Measurements from ENCODE around the gene BACH1. TPM values are rescaled to one million over a fixed set of nuclear protein-coding genes. Genes with fewer than 3 reads are reported as not detected.

Gene BACH1
- total and polyA plus RNA-seq, 7 donors: 9.8 to 115 (median 48.3) TPM

DNA sequence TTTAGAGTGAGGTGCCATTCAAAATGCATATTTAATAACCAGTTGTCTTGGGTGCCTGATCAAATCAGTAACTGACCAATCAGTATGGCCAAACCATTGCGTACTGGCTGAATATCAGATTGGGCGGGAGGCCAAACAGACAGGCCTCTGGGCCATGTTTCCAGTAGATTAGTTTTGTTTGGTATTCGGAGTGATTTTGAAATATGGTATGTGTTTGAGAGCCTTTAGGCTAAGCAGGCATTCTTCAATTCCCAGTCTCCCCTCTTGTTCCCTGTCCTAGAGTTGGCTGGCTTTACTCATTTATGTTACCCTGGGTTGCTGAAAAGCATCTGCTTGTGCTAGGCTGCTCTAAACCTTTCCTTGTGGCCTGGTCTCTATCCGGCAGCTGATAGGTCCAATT, 80.1 kb downstream of the BACH1 start:
- Histone ChIP-seq H3K4me3 (no peak overlapping the region), H3K36me3 (ENCODE audit: insufficient read depth in 1 of 2, low read depth in 1 of 2) (peaks cover 0 to 1% of the 10 kb centered on the region in 2 donors), H3K27me3 (ENCODE audit: insufficient read depth in 3 of 3, low read length in 2 of 3) (no peaks in the 10 kb centered on the region), H3K27ac (no peak overlapping the region), H3K9me3 (no peaks in the 10 kb centered on the region), H3K4me1 (peaks cover 6% of the 10 kb centered on the region)
- TF ChIP-seq, protein P1, sequence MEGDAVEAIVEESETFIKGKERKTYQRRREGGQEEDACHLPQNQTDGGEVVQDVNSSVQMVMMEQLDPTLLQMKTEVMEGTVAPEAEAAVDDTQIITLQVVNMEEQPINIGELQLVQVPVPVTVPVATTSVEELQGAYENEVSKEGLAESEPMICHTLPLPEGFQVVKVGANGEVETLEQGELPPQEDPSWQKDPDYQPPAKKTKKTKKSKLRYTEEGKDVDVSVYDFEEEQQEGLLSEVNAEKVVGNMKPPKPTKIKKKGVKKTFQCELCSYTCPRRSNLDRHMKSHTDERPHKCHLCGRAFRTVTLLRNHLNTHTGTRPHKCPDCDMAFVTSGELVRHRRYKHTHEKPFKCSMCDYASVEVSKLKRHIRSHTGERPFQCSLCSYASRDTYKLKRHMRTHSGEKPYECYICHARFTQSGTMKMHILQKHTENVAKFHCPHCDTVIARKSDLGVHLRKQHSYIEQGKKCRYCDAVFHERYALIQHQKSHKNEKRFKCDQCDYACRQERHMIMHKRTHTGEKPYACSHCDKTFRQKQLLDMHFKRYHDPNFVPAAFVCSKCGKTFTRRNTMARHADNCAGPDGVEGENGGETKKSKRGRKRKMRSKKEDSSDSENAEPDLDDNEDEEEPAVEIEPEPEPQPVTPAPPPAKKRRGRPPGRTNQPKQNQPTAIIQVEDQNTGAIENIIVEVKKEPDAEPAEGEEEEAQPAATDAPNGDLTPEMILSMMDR (IDR thresholded peaks at IDR 0.05): no peak
- ATAC-seq: no peak
- no peak for DNase-seq
- 86 to 95% (median 92%) methylated on average over 4 of the region's 4 CpGs for WGBS, 3 donors
- intact Hi-C loops (cut with DNase I): no loop called here

DNA sequence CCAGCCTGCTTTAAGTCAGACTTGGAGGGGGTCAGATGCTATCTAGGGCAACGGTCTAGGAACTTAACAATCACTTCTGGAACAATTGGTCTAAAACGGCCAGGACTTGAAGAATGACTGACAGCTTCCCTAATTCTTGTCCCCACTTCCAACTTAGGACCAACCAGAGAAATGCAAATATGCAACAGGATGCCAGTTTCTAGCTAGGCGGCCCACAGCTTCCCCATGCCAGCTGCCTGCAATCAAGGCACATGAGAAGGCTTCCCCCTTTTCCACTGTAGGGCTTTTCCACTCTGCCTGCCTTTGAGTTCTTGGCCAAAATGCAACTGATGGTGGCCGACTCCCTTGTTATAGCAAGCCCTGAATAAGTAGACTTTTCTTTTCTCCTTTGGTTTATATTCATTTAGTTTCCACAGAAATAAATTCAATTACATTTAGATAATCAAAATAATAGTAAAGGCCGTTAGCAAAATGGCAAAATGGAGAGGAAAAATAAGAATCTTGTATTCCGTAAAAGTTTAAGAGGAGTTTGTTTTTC, 80.9 kb downstream of the BACH1 start:
- intact Hi-C loops (cut with DNase I): no loop called here
- Histone ChIP-seq H3K9me3 (no peaks in the 10 kb centered on the region), H3K27me3 (ENCODE audit: insufficient read depth in 3 of 3, low read length in 2 of 3) (no peaks in the 10 kb centered on the region), H3K4me3 (no peak overlapping the region), H3K36me3 (ENCODE audit: insufficient read depth in 1 of 2, low read depth in 1 of 2) (no peaks in the 10 kb centered on the region), H3K4me1 (peaks cover 6% of the 10 kb centered on the region), H3K27ac (no peak overlapping the region)
- 88 to 94% (median 93%) methylated on average over 6 of the region's 6 CpGs for WGBS, 3 donors
- TF ChIP-seq, protein P1 (IDR thresholded peaks at IDR 0.05): no peak
- ATAC-seq (no peak), DNase-seq (no peak)

DNA sequence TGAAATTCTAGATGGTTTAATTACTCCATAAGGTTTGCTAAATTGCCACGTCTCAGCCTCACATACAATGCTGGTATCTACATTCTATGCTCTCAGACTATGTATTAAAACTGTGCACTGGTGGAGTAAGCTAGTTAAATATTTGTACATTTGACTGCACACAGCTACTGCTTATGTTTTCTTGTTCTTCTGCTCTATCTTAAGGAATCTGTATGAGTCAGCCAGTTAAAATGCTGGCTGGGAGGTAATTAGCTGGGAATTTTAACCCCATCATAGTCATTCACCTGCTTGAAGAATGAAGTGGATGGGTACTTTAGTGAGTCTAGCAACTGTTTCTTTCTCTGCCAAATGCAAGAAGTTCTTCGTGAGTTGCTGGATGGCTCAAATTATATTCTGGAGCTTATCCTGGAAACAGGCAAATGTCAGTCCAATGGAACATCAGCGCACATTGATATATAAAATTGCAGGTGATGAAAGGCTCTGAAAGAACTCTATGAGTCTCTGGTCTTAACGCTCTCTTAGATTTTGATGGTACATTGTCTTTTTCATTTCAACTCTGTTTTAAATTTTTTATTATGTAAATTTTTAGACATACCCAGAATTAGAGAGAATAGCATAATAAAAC, 83.4 kb downstream of the BACH1 start:
- TF ChIP-seq, protein P1 (IDR thresholded peaks at IDR 0.05): no peak
- H3K36me3 ChIP-seq (ENCODE audit: insufficient read depth in 1 of 2, low read depth in 1 of 2): no peaks in the 10 kb centered on the region
- intact Hi-C loops (cut with DNase I): no loop called here
- DNase-seq (no peak), ATAC-seq (peak in 3 of 4 donors; percentile 37 to 67 (median 42))
- no peak overlapping the region for H3K4me3 ChIP-seq
- no peaks in the 10 kb centered on the region for H3K27me3 ChIP-seq (ENCODE audit: insufficient read depth in 3 of 3, low read length in 2 of 3)
- H3K27ac ChIP-seq: no peak overlapping the region
- peaks cover 6% of the 10 kb centered on the region for H3K4me1 ChIP-seq
- WGBS, 3 donors: 38 to 52% (median 39%) methylated on average over 4 of the region's 4 CpGs
- H3K9me3 ChIP-seq: no peaks in the 10 kb centered on the region

DNA sequence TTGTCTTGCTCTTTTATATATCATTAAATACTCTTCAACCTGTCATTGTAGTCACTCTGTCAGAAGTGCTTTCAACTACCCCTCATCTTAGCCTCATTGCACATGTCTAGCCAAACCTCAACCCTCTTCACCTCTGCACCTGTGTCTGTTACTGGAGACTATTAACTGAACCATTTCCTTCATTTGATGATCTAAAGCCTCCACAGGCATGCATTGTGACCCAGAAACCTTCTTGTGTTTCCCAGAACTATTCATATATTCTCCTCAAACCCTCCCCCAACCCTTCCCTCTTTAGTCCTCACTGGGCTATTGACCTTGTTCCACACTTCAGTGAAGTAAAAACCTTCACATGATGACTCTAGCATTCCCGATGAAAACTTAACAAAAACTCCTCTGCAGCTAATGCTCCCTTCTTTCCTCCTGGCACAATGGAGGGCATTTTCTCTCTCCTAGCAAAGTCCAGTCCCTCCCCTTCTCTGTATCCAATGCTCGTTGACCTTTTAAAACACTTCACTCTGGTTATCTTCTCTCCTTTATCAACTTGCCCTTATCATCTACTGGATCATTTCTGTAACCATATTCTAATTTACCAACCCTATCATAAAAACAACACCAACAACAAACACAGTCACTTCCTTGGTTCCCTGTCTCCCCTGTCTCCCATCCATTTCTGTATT, 86.1 kb downstream of the BACH1 start:
- ATAC-seq (no peak), DNase-seq (no peak)
- Histone ChIP-seq H3K27me3 (ENCODE audit: insufficient read depth in 3 of 3, low read length in 2 of 3) (no peaks in the 10 kb centered on the region), H3K4me1 (peaks cover 6% of the 10 kb centered on the region), H3K4me3 (no peak overlapping the region), H3K9me3 (no peaks in the 10 kb centered on the region), H3K27ac (no peak overlapping the region), H3K36me3 (ENCODE audit: insufficient read depth in 1 of 2, low read depth in 1 of 2) (no peaks in the 10 kb centered on the region)
- WGBS, 3 donors: 82 to 87% (median 82%) methylated on average over 2 of the region's 2 CpGs
- TF ChIP-seq, protein P1 (IDR thresholded peaks at IDR 0.05): no peak
- intact Hi-C loops (cut with DNase I): no loop called here
